Measurements from ENCODE around the gene CPNE5.

GRCh38 chr6:36813526-36813925 is 25.7 kb downstream of the CPNE5 start:
- TF ChIP-seq, protein P1, sequence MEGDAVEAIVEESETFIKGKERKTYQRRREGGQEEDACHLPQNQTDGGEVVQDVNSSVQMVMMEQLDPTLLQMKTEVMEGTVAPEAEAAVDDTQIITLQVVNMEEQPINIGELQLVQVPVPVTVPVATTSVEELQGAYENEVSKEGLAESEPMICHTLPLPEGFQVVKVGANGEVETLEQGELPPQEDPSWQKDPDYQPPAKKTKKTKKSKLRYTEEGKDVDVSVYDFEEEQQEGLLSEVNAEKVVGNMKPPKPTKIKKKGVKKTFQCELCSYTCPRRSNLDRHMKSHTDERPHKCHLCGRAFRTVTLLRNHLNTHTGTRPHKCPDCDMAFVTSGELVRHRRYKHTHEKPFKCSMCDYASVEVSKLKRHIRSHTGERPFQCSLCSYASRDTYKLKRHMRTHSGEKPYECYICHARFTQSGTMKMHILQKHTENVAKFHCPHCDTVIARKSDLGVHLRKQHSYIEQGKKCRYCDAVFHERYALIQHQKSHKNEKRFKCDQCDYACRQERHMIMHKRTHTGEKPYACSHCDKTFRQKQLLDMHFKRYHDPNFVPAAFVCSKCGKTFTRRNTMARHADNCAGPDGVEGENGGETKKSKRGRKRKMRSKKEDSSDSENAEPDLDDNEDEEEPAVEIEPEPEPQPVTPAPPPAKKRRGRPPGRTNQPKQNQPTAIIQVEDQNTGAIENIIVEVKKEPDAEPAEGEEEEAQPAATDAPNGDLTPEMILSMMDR (IDR thresholded peaks at IDR 0.05): no peak
- TF ChIP-seq POLR2AphosphoS5 (IDR thresholded peaks at IDR 0.05) (no peak), POLR2A (IDR thresholded peaks at IDR 0.05) (no peak)

Measured in transverse colon (tissue), 4 donors.